Activated T-cell treated with anti-CD3 and anti-CD28 coated beads, Interleukin-2, amount 50 U/mL, for 48 hours (primary cell): ENCODE data around the gene CLEC16A.

Source experiments
- DNase-seq, 2 experiments: peaks; one replicate each; pipeline ENCODE4 v3.0.0-alpha.2; 2020

The CLEC16A gene

DNA sequence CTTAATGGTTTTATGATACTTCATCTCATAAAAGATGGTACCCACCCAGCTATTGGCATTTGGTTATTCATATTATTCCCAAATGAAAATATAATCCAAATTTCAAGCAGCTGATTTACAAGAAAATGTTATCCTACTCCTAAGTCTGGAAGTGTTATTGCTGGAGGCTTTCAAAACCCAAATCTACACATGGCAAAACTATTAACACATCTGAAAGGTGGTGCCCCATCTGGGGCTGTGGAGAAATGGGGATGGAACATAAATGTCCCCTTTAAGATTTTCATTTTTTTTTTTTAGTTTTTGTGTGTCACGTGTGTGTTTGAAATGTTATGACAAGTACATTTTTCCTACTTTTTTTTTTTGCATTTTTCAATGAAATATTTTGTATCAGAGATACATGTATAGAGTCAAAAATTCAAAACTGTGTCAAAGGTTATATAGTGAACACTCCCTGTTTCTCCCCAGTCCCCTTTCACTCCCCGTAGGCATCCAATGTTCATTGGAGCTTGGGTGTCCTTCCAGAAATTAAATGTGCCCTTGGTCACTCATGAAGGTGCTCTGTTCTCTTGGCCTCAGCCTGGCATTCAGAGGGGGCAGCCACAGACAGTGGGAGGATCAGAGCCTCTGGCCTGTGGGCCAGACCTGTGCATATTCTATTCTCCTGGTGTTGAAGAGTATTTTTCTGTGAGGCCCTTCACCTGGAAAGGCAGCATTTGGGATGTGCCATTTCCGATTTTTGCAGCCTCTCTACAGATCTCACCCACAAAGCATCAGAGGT is 79.1 kb downstream of the CLEC16A start:
- no peak for DNase-seq

DNA sequence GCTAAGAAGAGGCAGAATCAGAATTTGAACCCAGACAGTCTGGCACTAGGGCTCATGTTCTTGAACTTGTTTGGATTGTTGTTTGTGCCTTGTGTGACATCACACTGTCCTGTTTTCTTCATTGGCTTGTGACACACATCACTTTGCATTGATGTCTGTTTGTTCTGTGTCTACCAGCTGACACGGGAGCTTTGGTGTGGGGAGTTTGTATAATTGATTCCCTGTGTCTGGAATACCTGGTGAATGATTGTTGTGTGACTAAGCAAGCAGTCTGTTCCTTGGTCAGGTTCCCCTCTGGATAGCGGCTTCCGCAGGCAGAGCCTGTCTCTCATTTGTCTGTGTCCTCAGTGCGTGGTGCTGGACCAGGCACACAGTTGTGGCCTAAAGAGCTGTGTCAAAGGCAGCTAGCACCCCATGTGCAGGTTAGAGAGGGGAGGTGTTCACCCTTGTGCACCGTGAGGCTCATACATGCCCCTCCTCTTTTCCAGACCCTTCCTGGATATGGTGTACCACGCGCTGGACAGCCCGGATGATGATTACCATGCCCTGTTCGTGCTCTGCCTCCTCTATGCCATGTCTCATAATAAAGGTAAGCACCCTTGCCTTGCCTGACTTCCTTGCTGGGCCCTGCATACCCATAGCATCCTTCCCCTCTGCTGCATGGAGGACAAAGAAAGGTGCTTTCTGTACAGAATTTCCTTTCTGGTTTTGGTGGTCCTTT is 80.1 kb downstream of the CLEC16A start:
- DNase-seq: peak; percentile 59 to 60

- DNase-seq: peak; percentile 58 to 62
Measured at GRCh38 chr16:11025120-11025531, 80.8 kb downstream of the CLEC16A start.

- no peak for DNase-seq
Measured at GRCh38 chr16:11029948-11030347, 85.6 kb downstream of the CLEC16A start.

DNA sequence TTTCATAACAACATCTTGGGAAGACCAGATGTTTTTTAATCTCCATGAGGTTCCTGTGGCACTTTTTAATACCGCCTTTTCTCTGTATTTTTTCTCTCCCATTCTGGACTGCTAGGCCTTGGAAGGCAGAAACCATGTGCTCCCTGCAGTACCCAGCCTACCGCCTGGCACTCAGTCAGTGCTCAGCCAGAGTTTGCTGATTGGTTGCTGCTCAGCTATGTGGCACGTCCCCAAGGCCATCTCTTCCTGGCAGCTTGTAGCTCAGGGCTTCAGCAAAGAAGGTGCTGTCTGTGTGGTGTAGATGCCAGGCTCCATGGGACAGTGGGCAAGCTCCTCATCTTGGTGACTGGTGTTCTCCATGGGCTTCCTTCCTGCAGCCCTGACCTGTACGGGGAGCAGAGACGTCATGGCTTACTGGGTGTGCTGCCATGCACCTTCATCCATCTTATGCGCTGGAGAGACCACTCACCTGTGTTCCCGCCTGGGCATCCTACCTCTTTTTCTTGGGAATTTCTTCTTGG is 86.7 kb downstream of the CLEC16A start:
- no peak for DNase-seq

DNA sequence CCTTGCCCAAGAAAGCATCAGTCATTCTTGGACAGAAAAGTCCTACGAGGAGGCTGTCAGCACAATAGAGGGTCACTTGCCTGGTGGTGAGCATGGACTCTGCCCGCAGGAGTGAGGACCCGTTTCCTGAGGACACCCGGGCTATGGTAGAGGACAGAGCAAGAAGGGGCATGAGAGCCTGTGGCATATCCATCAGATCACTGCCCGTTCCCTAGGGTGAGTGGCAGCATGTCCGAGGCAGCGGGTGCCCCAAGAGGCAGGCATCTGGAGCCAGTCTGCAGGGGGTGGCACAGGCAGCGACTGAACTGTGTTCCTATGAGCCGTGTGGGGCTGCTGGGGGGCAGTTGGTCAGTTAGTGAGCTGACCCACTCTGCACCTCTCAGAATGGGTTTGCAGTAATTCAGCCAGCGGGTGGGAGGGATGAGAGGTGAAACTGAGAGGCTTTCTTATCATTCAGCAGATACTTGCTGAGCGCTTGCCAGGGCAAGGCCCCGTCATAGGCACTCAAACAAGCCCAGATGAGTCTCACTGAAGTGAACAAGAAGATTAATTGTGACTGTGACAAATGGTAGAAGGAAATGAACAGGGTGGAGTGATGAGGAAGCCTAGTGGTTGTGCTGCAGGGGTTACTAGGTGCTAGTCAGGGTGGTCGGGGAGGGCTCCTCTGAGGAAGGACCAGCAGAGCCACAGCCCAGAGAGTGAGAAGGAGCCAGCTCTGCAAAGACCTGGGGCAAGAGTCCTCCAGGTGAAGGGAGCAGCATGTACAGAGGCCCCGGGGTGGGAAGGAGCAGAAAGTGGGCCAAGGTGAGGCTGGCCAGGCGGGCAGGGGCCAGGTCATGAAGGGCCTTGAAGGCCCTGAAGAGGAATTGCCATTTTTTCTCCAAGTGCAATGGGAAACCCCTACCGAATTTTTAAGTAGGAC is 87.9 kb downstream of the CLEC16A start:
- DNase-seq: no peak

- no peak for DNase-seq
Measured at GRCh38 chr16:11032922-11033291, 88.5 kb downstream of the CLEC16A start.

- no peak for DNase-seq
Measured at GRCh38 chr16:11033629-11034420, 89.5 kb downstream of the CLEC16A start.

GRCh38 chr16:11034481-11034931 is 90.1 kb downstream of the CLEC16A start:
- DNase-seq: no peak

DNA sequence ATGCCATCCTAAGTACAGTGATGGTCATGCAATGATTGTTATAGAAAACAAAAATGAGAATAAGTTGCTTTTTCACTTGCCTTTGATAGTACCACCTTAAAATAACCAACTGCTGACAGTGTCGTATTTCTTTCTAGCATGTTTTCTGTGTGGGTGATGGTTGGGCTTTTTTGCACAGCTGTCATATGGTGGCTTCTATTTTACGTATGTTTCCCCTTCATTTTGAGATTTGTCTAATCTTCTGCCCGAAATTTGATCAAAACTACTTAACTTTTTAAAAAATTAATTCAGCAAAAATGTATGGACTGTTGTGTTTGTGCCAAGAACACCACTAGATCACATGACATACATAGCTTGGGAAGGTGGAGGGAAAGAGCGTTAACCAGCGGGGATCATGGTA is 90.7 kb downstream of the CLEC16A start:
- no peak for DNase-seq

DNA sequence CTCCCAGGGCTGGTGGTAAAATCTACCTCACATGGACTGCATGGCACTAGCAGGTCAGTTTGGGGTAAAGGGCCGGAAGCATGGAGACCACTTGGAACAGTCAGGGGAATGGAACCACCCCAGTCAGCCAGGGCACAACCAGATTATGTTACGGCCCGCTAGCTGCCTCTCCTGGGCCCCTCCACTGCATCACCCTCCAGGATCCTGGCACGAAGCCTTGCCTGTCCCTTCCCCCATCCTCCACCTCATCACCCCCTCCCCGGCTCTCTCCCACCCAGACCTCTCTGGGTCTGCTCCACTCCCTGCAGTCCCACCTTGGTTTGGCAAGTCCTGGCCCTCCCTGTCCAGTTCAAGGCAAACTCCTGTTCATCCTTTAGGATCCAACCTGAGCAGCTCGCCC is 91.7 kb downstream of the CLEC16A start:
- DNase-seq: peak in 1 of 2 experiments; percentile 10

DNA sequence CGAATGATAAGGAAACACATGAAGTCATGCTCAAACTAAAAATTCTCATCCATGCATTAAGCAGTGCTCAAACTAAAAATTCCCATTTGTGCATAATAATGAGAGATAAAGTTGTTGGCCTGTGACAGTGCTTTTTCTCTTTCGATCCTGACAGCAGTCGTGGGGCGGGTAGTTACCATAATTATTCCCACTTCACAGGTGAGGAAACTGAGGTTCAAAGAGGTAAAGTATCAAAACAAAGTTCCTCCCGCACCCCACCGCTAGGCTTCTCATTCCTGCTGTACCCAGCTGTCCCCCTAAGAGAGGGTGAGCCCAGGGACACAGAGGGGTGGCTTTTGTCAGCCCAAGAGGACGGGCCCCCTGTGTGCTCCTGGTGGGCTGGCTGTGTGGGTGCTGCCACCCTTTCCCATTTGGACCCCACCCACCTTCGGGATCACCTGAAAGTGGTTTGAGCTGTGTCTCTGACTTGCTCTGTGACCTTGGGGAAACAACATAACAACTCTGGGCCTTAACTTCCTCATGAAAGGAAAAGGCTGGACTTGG is 92.6 kb downstream of the CLEC16A start:
- peak in 1 of 2 experiments; percentile 1 for DNase-seq

DNA sequence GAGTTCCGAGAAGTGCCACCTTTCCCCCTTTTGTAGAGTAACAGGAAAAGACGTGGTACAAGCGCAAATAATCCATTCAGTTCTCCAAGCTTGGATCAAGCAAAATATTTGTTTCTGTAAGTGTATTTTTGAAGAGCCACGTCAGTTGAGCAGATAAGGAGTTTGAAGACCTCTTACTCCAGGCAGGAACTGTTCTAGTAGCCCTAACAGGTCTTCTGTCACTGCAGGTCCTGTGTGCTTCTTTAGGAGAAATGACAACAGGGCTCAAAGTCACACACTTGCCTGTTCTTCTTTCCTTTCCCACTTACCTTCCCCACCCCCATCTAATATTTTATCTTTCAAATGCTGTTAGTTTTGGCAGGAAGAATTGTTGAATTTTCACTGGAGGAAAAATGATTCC is 93.9 kb downstream of the CLEC16A start:
- DNase-seq: no peak

DNA sequence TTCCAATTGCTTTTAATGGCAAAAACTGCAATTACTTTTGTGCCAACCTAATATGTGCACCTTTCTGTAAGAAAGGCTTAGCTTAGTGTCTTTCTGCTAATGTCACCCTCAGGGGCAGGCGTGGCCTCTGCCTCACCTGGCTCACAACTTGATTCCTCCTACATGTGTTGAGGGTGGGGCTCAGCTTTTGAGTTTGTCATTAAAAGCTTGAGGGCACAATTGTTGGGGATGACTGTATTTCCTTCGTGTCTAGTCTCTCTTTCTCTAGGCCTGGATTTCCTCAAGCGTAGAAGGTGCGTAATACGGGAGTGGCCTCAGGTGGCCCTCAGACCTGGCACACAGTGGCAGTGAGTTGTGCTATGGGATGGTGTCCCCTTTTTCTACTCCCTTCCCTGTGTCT is 94.4 kb downstream of the CLEC16A start:
- DNase-seq: peak in 1 of 2 experiments; percentile 1

GRCh38 chr16:11039726-11040125 is 95.4 kb downstream of the CLEC16A start:
- peak in 1 of 2 experiments; percentile 5 for DNase-seq

DNA sequence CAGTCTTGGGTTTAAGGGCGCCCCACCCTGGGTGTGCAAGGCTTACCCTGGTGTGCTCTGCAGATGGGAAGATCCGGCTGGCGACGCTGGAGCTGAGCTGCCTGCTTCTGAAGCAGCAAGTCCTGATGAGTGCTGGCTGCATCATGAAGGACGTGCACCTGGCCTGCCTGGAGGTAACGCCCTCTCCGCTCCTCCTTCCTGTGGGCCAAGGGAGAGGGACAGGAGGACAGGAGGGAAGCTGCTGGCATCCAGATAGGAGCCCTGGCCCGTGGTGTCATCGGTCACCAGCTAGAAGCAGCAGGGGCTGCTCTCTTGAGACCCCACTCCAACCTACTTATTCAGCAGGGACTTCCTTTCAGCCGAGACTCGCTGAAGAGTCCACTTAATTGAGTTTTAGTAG is 97.8 kb downstream of the CLEC16A start:
- DNase-seq: peak in 1 of 2 experiments; percentile 4

DNA sequence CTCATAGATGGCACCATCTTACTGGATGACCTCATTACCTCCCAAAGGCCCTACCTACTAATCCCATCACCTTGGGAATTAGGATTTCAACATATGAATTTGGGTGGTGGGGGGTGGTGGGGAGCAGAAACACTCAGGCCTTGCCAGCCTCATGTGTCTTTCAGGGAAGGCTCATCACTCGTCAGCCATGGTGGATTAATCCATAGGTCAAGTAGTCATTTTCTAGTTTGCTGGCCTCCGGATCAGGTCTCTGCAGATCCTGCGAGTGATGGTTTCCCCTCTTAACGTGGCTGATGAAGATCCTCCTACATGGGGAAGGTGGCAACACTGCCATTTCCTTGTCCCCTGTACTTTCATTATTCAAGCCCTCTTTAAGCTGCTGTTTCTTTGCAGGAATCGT is 101.1 kb downstream of the CLEC16A start:
- DNase-seq: no peak

DNA sequence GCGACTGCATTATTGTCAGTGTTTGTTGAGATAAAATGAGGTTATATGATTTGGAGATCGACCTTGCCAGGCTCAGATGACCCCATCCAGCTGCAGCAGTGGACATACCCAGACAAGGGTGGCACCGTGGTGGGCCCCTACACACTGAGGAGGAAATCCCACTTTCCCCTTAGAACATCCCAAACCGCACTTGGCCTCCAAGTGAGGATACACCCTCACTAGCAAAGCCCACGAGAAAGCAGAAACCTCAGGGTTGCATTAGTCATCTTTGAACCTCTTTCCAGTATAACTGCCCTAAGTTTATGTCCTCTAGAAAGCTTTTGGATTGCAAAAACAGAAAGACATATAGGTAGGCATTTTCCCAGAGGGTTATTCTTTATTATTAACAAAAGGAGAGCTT is 101.5 kb downstream of the CLEC16A start:
- DNase-seq: no peak

GRCh38 chr16:11046382-11046931 is 102.1 kb downstream of the CLEC16A start:
- DNase-seq: no peak

DNA sequence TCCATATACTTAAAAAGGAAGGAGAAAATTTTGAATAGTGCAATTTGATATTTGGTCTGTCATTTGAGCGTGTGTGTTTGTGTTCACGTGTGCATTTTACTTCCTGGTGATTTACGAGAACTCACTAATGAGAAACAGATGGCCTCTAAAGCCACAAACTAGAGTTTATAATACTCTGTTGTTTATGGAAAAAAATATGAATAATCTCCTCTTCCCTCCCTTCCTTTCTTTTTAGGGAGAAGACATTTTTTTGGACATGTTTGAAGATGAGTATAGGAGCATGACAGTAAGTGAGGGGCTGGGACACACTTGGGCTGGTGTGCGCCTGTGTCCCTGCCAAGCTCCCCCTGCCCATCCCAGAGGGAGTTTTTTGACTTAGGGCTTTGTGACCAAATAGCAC is 102.7 kb downstream of the CLEC16A start:
- no peak for DNase-seq
